NT2/D1 (cell line): ENCODE data around the gene HCFC1R1.

Source experiments
- SUZ12 ChIP-seq: IDR thresholded peaks from 2 replicates; pipeline ENCODE4 v1.6.1; 2011; ENCODE audit not compliant: insufficient read length, insufficient read depth; ENCODE audit errors: extremely low read depth
- YY1 ChIP-seq: IDR thresholded peaks from 2 replicates; pipeline ENCODE4 v1.6.1; 2011; ENCODE audit not compliant: insufficient read length, insufficient read depth
- ZNF274 ChIP-seq: IDR thresholded peaks from 2 replicates; pipeline ENCODE4 v1.6.1; 2011; ENCODE audit warnings: mild to moderate bottlenecking, low read depth, low read length

DNA sequence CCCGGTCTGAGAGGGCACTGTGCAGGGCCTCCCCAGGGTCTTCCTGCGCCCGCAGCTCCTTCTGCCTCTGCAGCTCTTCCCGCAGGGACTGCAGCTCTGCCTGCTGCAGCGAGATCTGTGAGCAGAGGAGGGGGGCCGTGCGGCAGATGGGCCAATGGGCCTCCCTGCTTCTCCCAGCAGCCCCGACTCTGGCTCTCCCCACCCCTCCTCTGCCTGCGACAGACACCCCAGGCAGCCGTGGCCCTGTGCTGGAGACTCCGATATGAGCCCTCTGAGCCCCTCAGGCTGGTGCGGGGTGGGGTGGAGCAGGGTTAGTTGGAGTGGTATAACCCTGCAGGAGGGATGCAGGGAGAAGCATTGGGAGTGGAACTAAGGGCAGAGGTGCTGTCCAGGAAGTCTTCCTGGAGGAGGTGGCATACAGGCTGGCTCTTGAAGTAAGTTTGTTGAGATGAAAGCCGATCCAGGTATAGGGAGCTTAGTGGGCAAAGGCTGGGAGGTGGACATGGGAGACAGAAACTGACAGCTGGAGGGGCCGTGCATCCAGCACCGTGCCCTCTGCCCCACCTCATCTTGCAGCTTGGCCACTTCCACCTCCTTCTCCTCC, 5.1 kb upstream of the HCFC1R1 start:
- TF ChIP-seq ZNF274 (no peak), SUZ12 (no peak), YY1 (no peak)
